HepG2 (cell line): ENCODE data around the gene USP20. TPM values are rescaled to one million over a fixed set of nuclear protein-coding genes. Genes with fewer than 3 reads are reported as not detected.

Experiments used
- EP300 ChIP-seq, 3 experiments: sonication (generic) in 1 of 3; formaldehyde crosslinking in 1 of 3; IDR thresholded peaks; 2 replicates each; pipeline versions ENCODE4 v1.5.1 to v1.6.1; 2011 to 2020; ENCODE audit warnings: low read depth in 2 of 3, low read length in 2 of 3, borderline replicate concordance in 1 of 3, improper control_type of control experiment in 1 of 3, mild to moderate bottlenecking in 1 of 3, missing genetic modification reagents in 1 of 3, moderate library complexity in 1 of 3
- GZF1 ChIP-seq: sonication (generic); formaldehyde crosslinking; IDR thresholded peaks from 2 replicates; pipeline ENCODE4 v1.5.1; 2020; ENCODE audit warnings: mild to moderate bottlenecking, missing genetic modification reagents
- MAFK ChIP-seq, 2 experiments: IDR thresholded peaks in 1 of 2; conservative IDR thresholded peaks in 1 of 2; 2 replicates each; pipeline ENCODE4 v1.6.1; 2011; ENCODE audit warnings: improper control_type of control experiment in 2 of 2, low read length in 2 of 2
- MAZ ChIP-seq, 2 experiments: sonication (generic) in 1 of 2; formaldehyde crosslinking in 1 of 2; IDR thresholded peaks; 2 replicates each; pipeline versions ENCODE4 v1.5.0 to v1.6.1; 2012 to 2020; ENCODE audit warnings: low read depth in 2 of 2, mild to moderate bottlenecking in 2 of 2, borderline replicate concordance in 1 of 2, improper control_type of control experiment in 1 of 2, low read length in 1 of 2, missing genetic modification reagents in 1 of 2, moderate library complexity in 1 of 2
- MIER3 ChIP-seq: IDR thresholded peaks from 2 replicates; pipeline ENCODE4 v1.6.1; 2016; ENCODE audit warnings: missing compliant biosample characterization, borderline replicate concordance
- MYC ChIP-seq: sonication (generic); formaldehyde crosslinking; IDR thresholded peaks from 2 replicates; pipeline ENCODE4 v1.9.0; 2021; ENCODE audit warnings: missing genetic modification reagents, borderline replicate concordance
- MZF1 ChIP-seq: sonication (generic); formaldehyde crosslinking; IDR thresholded peaks from 2 replicates; pipeline ENCODE4 v1.8.1; 2023; ENCODE audit warnings: mild to moderate bottlenecking, missing genetic modification reagents, borderline replicate concordance
- RXRB ChIP-seq: IDR thresholded peaks from 2 replicates; pipeline ENCODE4 v1.6.1; 2016; ENCODE audit warnings: borderline replicate concordance, missing genetic modification reagents, missing compliant biosample characterization
- SETDB1 ChIP-seq: sonication (generic); formaldehyde crosslinking; IDR thresholded peaks from 2 replicates; pipeline ENCODE4 v1.5.1; 2020; ENCODE audit warnings: missing genetic modification reagents, mild to moderate bottlenecking, borderline replicate concordance
- SMYD3 ChIP-seq: sonication (generic); formaldehyde crosslinking; IDR thresholded peaks from 2 replicates; pipeline ENCODE4 v1.8.1; 2023; ENCODE audit warnings: mild to moderate bottlenecking, missing genetic modification reagents
- SP4 ChIP-seq: sonication (generic); formaldehyde crosslinking; IDR thresholded peaks from 2 replicates; pipeline ENCODE4 v1.8.1; 2023; ENCODE audit warnings: mild to moderate bottlenecking, missing genetic modification reagents
- TARDBP ChIP-seq: sonication (generic); formaldehyde crosslinking; IDR thresholded peaks from 2 replicates; pipeline ENCODE4 v1.8.0; 2022; ENCODE audit warnings: mild to moderate bottlenecking, missing genetic modification reagents
- ZC3H13 ChIP-seq: sonication (generic); formaldehyde crosslinking; IDR thresholded peaks from 2 replicates; pipeline ENCODE4 v1.8.1; 2023; ENCODE audit warnings: mild to moderate bottlenecking, missing genetic modification reagents, moderate library complexity
- ZNF24 ChIP-seq: fragments of 450-650 bp; IDR thresholded peaks from 2 replicates; pipeline ENCODE4 v1.6.1; 2017; ENCODE audit warnings: antibody characterized with exemption, mild to moderate bottlenecking
- ZNF282 ChIP-seq: fragments of 450-650 bp; IDR thresholded peaks from 2 replicates; pipeline ENCODE4 v1.6.1; 2018; ENCODE audit not compliant: partially characterized antibody
- ZNF367 ChIP-seq: sonication (generic); formaldehyde crosslinking; IDR thresholded peaks from 2 replicates; pipeline ENCODE4 v1.4.0; 2020; ENCODE audit warnings: missing genetic modification reagents, borderline replicate concordance
- ZNF44 ChIP-seq: sonication (generic); formaldehyde crosslinking; IDR thresholded peaks from 2 replicates; pipeline ENCODE4 v1.5.1; 2020; ENCODE audit warnings: mild to moderate bottlenecking, missing genetic modification reagents
- polyA plus RNA-seq, 8 experiments: library from polyadenylated mRNA; depleted of rRNA in 3 of 8; stranded (reverse) in 7 of 8; unstranded in 1 of 8; fragments of >200 nt; fragmentation: Illumina TruSeq in 4 of 8; extraction: Trizol in 4 of 8; gene quantifications; 2 replicates each; pipeline versions ENCODE4 v1.2.1 to v1.2.3, GENCODE V29; 2011 to 2016; ENCODE audit warnings: low read depth in 4 of 8, missing spikeins in 1 of 8, mixed read lengths in 1 of 8; ENCODE audit not compliant: insufficient read depth in 1 of 8
- total RNA-seq, 5 experiments: library from RNA; depleted of rRNA; stranded (reverse); fragments of >200 nt; fragmentation: Illumina TruSeq; extraction: Trizol; gene quantifications; 2 replicates each; pipeline ENCODE4 v1.2.3, GENCODE V29; 2016; ENCODE audit warnings: low read depth in 1 of 5
- TF ChIP-seq, protein P1 (sequence below): IDR thresholded peaks from 2 replicates; pipeline ENCODE4 v1.6.1; 2016; ENCODE audit warnings: missing genetic modification reagents, missing compliant biosample characterization
- TF ChIP-seq, protein P2 (sequence below): sonication (generic); formaldehyde crosslinking; IDR thresholded peaks from 2 replicates; pipeline ENCODE4 v1.4.0; 2020; ENCODE audit warnings: missing genetic modification reagents
- TF ChIP-seq, protein P3 (sequence below), 2 experiments: fragments of 450-650 bp in 1 of 2; sonication (generic) in 1 of 2; formaldehyde crosslinking; IDR thresholded peaks; 2 replicates each; pipeline versions ENCODE4 v1.5.0 to v1.8.0; 2020 to 2022; ENCODE audit warnings: mild to moderate bottlenecking in 1 of 2, missing genetic modification reagents in 1 of 2
- TF ChIP-seq, protein P4 (sequence below): sonication (generic); formaldehyde crosslinking; IDR thresholded peaks from 2 replicates; pipeline ENCODE4 v1.4.0; 2020; ENCODE audit warnings: missing genetic modification reagents, borderline replicate concordance

Gene USP20
- total and polyA plus RNA-seq, 2 of the 13 experiments (the other 11 are each of a cell fraction or from before 2014, with no cell fraction given), result 4.4 to 5.9 TPM

DNA sequence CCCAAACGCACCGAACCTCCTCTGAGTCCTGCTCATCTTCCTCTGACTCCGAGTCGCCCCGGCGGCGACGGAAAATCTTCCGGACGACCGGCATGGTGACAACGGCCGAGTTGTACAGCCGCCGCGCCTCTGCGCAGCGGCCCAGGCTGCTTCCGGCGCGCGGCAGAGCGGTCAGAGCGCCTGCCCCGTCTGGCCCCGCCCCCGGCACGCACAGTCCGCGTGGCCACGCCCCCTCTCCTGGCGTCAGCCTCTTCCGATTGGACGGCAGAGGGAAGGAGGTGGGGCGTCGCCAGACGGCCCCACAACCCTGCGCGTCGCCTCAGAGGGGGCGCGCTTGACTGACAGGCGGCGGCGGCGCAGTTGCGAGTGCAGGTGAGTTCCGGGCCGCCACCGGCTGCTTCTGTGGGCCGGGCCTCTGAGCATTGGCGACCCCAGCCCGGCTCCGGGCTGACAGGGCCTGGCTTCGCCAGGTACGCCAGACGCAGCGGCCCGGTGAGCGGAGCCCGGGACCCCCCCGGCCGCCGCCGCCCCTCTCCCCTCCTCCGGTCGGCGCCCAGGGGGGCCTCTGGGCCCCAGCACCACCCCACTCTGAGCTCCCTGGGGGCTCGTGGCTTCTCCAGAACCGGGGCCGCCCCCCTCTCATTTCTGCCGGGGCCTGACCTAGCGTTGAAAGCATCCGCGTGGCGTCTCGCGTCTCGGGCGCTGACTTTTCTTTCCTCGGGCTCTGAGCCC, at the start of gene USP20, which contains the start of gene C9orf78 (continued):
- TF ChIP-seq, protein P1, sequence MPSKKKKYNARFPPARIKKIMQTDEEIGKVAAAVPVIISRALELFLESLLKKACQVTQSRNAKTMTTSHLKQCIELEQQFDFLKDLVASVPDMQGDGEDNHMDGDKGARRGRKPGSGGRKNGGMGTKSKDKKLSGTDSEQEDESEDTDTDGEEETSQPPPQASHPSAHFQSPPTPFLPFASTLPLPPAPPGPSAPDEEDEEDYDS, result peak; percentile 91
- TF ChIP-seq MIER3 (CRISPR knock-in tag) (no peak), EP300 (IDR thresholded peaks at IDR 0.05; ENCODE audit: low read depth in 2 of 2, low read length in 2 of 2) (no peak), EP300 (CRISPR knock-in tag; IDR thresholded peaks at IDR 0.05; ENCODE audit: borderline replicate concordance) (no peak), SP4 (CRISPR knock-in tag) (peak; percentile 100), ZNF24 (no peak), MYC (CRISPR knock-in tag) (peak; percentile 62; the same call in 1 of the 2 replicates), ZNF44 (CRISPR knock-in tag) (0 out of 2 replicates have a peak, but pooled peaks have one; percentile 14), RXRB (CRISPR knock-in tag) (no peak), ZC3H13 (CRISPR knock-in tag) (peak; percentile 86; the same call in 1 of the 2 replicates), MAFK (conservative IDR thresholded peaks at IDR 0.05 in 1 of 2, IDR thresholded peaks at IDR 0.05 in 1 of 2; ENCODE audit: low read length in 2 of 2) (no peak), TARDBP (peak; percentile 81), MAZ (IDR thresholded peaks at IDR 0.05; ENCODE audit: borderline replicate concordance, low read depth, low read length) (peak; percentile 83; the same call in 1 of the 2 replicates), MAZ (CRISPR knock-in tag; IDR thresholded peaks at IDR 0.05; ENCODE audit: low read depth) (0 out of 2 replicates have a peak, but pooled peaks have one; percentile 20), ZNF367 (CRISPR knock-in tag) (no peak), ZNF282 (no peak), GZF1 (no peak), SMYD3 (no peak), MZF1 (no peak), SETDB1 (CRISPR knock-in tag) (no peak)
- TF ChIP-seq, protein P2, sequence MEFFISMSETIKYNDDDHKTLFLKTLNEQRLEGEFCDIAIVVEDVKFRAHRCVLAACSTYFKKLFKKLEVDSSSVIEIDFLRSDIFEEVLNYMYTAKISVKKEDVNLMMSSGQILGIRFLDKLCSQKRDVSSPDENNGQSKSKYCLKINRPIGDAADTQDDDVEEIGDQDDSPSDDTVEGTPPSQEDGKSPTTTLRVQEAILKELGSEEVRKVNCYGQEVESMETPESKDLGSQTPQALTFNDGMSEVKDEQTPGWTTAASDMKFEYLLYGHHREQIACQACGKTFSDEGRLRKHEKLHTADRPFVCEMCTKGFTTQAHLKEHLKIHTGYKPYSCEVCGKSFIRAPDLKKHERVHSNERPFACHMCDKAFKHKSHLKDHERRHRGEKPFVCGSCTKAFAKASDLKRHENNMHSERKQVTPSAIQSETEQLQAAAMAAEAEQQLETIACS (CRISPR knock-in tag), result peak; percentile 72
- TF ChIP-seq, protein P3, sequence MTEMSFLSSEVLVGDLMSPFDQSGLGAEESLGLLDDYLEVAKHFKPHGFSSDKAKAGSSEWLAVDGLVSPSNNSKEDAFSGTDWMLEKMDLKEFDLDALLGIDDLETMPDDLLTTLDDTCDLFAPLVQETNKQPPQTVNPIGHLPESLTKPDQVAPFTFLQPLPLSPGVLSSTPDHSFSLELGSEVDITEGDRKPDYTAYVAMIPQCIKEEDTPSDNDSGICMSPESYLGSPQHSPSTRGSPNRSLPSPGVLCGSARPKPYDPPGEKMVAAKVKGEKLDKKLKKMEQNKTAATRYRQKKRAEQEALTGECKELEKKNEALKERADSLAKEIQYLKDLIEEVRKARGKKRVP (CRISPR knock-in tag; IDR thresholded peaks at IDR 0.05), result 0 out of 4 replicates have a peak, but pooled peaks of 1 of the 2 experiments have one; percentile 17
- TF ChIP-seq, protein P4, sequence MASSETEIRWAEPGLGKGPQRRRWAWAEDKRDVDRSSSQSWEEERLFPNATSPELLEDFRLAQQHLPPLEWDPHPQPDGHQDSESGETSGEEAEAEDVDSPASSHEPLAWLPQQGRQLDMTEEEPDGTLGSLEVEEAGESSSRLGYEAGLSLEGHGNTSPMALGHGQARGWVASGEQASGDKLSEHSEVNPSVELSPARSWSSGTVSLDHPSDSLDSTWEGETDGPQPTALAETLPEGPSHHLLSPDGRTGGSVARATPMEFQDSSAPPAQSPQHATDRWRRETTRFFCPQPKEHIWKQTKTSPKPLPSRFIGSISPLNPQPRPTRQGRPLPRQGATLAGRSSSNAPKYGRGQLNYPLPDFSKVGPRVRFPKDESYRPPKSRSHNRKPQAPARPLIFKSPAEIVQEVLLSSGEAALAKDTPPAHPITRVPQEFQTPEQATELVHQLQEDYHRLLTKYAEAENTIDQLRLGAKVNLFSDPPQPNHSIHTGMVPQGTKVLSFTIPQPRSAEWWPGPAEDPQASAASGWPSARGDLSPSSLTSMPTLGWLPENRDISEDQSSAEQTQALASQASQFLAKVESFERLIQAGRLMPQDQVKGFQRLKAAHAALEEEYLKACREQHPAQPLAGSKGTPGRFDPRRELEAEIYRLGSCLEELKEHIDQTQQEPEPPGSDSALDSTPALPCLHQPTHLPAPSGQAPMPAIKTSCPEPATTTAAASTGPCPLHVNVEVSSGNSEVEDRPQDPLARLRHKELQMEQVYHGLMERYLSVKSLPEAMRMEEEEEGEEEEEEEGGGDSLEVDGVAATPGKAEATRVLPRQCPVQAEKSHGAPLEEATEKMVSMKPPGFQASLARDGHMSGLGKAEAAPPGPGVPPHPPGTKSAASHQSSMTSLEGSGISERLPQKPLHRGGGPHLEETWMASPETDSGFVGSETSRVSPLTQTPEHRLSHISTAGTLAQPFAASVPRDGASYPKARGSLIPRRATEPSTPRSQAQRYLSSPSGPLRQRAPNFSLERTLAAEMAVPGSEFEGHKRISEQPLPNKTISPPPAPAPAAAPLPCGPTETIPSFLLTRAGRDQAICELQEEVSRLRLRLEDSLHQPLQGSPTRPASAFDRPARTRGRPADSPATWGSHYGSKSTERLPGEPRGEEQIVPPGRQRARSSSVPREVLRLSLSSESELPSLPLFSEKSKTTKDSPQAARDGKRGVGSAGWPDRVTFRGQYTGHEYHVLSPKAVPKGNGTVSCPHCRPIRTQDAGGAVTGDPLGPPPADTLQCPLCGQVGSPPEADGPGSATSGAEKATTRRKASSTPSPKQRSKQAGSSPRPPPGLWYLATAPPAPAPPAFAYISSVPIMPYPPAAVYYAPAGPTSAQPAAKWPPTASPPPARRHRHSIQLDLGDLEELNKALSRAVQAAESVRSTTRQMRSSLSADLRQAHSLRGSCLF (CRISPR knock-in tag), result no peak
